Endothelial cell of umbilical vein (primary cell): ENCODE data around the gene SHISA7. TPM values are rescaled to one million over a fixed set of nuclear protein-coding genes. Genes with fewer than 3 reads are reported as not detected.

Experiments
- BruUV-seq: library from RNA; stranded (reverse); fragments of 400-500 nt; replicated peaks from 2 replicates; lab custom pipeline; 2021; lab: Mats Ljungman, UMichigan
- CTCF ChIA-PET: fragments of 300-600, 350-600 bp; sonication (Branson Sonifier 250); formaldehyde crosslinking; loops from one replicate; lab custom pipeline; 2021; ENCODE audit warnings: antibody characterized with exemption, inconsistent platforms; lab: Charles Lee
- POLR2A ChIA-PET: fragments of 300-600, 350-600 bp; sonication (Branson Sonifier 250); formaldehyde crosslinking; loops from one replicate; lab custom pipeline; 2021; ENCODE audit warnings: antibody characterized with exemption, inconsistent platforms; lab: Charles Lee
- DNase-seq: peaks from one replicate; pipeline ENCODE4 v3.0.0-alpha.2; 2011; ENCODE audit warnings: low read depth, low spot score
- FAIRE-seq: peaks from 2 replicates; lab custom pipeline; 2011; peaks lifted over from hg19 to GRCh38; lab: Jason Lieb, UNC
- H2AFZ ChIP-seq: 2 replicates; pipeline ENCODE4 v1.6.0; 2012; ENCODE audit warnings: low read depth, low read length, control low read depth, inconsistent platforms
- H3K27ac ChIP-seq: 2 replicates; pipeline ENCODE4 v1.5.1; 2011; ENCODE audit warnings: low read depth, mild to moderate bottlenecking, control low read depth, low read length, moderate library complexity; ENCODE audit not compliant: insufficient read depth
- H3K27me3 ChIP-seq, 2 experiments: 2 replicates each; pipeline versions ENCODE4 v1.6.0 to v1.6.1; 2011; ENCODE audit warnings: low read length in 2 of 2, mixed read lengths in 1 of 2; ENCODE audit not compliant: control insufficient read depth in 2 of 2, insufficient read depth in 2 of 2
- H3K36me3 ChIP-seq, 2 experiments: 2 replicates in 1 of 2; 3 replicates in 1 of 2; pipeline ENCODE4 v1.5.1; 2011; ENCODE audit warnings: low read length in 2 of 2, mild to moderate bottlenecking in 1 of 2, moderate library complexity in 1 of 2; ENCODE audit not compliant: control insufficient read depth in 2 of 2, insufficient read depth in 2 of 2; ENCODE audit errors: extremely low read depth in 1 of 2
- H3K4me1 ChIP-seq: 3 replicates; pipeline ENCODE4 v1.5.1; 2011; ENCODE audit warnings: mild to moderate bottlenecking, low read length; ENCODE audit not compliant: control insufficient read depth, insufficient read depth; ENCODE audit errors: extremely low read depth
- H3K4me2 ChIP-seq: 2 replicates; pipeline ENCODE4 v1.6.1; 2011; ENCODE audit warnings: low read length, control low read depth, mixed read lengths; ENCODE audit not compliant: insufficient read depth
- H3K4me3 ChIP-seq, 3 experiments: fragments of 200-600 bp in 1 of 3; sonication (generic), shearing (Covaris generic) in 1 of 3; replicated peaks in 1 of 3; 2 replicates each; pipeline ENCODE4 v1.5.1; 2011 to 2016; ENCODE audit warnings: control low read depth in 3 of 3, low read length in 3 of 3, mild to moderate bottlenecking in 2 of 3, inconsistent platforms in 1 of 3, low read depth in 1 of 3, moderate library complexity in 1 of 3; ENCODE audit not compliant: insufficient read depth in 1 of 3
- H3K79me2 ChIP-seq: 2 replicates; pipeline ENCODE4 v1.6.0; 2012; ENCODE audit warnings: low read length, inconsistent platforms; ENCODE audit not compliant: control insufficient read depth, insufficient read depth
- H3K9ac ChIP-seq: replicated peaks from 2 replicates; pipeline ENCODE3; 2011; ENCODE audit warnings: low read length, control low read depth; ENCODE audit not compliant: insufficient read depth; ENCODE audit errors: extremely low read depth
- H3K9me1 ChIP-seq: replicated peaks from 3 replicates; pipeline ENCODE4 v1.6.0; 2011; ENCODE audit warnings: mild to moderate bottlenecking, low read length; ENCODE audit not compliant: control insufficient read depth, insufficient read depth; ENCODE audit errors: extremely low read depth
- H3K9me3 ChIP-seq: replicated peaks from 2 replicates; pipeline ENCODE4 v1.5.1; 2012; ENCODE audit warnings: low read length, inconsistent platforms; ENCODE audit not compliant: control insufficient read depth, insufficient read depth
- H4K20me1 ChIP-seq: replicated peaks from 2 replicates; pipeline ENCODE3; 2011; ENCODE audit warnings: mild to moderate bottlenecking, low read length; ENCODE audit not compliant: control insufficient read depth, insufficient read depth; ENCODE audit errors: extremely low read depth
- CTCF ChIP-seq, 2 donors: IDR thresholded peaks; 1 replicate in 1 of 2; 2 replicates in 1 of 2; pipeline ENCODE4 v1.5.1; 2011; ENCODE audit warnings: low read length in 2 of 2, mild to moderate bottlenecking in 2 of 2, moderate library complexity in 2 of 2, control low read depth in 1 of 2, inconsistent platforms in 1 of 2, low read depth in 1 of 2; ENCODE audit not compliant: insufficient read depth in 1 of 2; ENCODE audit errors: extremely low read depth in 1 of 2
- EZH2 ChIP-seq: IDR thresholded peaks from 2 replicates; pipeline ENCODE4 v1.6.1; 2012; ENCODE audit warnings: borderline replicate concordance, low read depth, mild to moderate bottlenecking, moderate library complexity, low read length, inconsistent platforms; ENCODE audit not compliant: severe bottlenecking
- FOS ChIP-seq: IDR thresholded peaks from 2 replicates; pipeline ENCODE4 v1.6.1; 2011; ENCODE audit warnings: mild to moderate bottlenecking, low read length, moderate library complexity, borderline replicate concordance; ENCODE audit not compliant: insufficient read depth
- GATA2 ChIP-seq: IDR thresholded peaks from 2 replicates; pipeline ENCODE4 v1.7.0; 2011; ENCODE audit warnings: low read depth, mild to moderate bottlenecking, moderate library complexity, mixed read lengths, low read length; ENCODE audit not compliant: insufficient read length, insufficient read depth
- JUN ChIP-seq: IDR thresholded peaks from 2 replicates; pipeline ENCODE4 v1.6.1; 2011; ENCODE audit warnings: borderline replicate concordance, low read depth; ENCODE audit not compliant: insufficient read length, insufficient read depth
- MAX ChIP-seq: IDR thresholded peaks from 2 replicates; pipeline ENCODE4 v1.6.1; 2011; ENCODE audit not compliant: insufficient read depth, insufficient read length
- MYC ChIP-seq: IDR thresholded peaks from one replicate; pipeline ENCODE4 v1.6.1; 2011; ENCODE audit warnings: mild to moderate bottlenecking, low read depth, low read length
- POLR2A ChIP-seq: IDR thresholded peaks from 2 replicates; pipeline ENCODE4 v1.6.1; 2012; ENCODE audit warnings: low read depth, mild to moderate bottlenecking, control low read depth, low read length
- POLR2AphosphoS5 ChIP-seq: IDR thresholded peaks from 2 replicates; pipeline ENCODE4 v1.6.1; 2012; ENCODE audit warnings: low read depth, mild to moderate bottlenecking, control low read depth, low read length, moderate library complexity; ENCODE audit not compliant: insufficient read depth
- dilution Hi-C: fragments of 300-500 bp; cut with MboI; formaldehyde crosslinking; loops from one replicate; pipeline ENCODE4 v1.15.0; 2019; ENCODE audit warnings: low sequenced_read_pairs; ENCODE audit not compliant: extremely low pct_ligation_motif_present
- intact Hi-C: fragments of 100-400 bp; cut with micrococcal nuclease; formaldehyde crosslinking; loops from one replicate; pipeline ENCODE4 v1.10.0; 2022
- polyA plus RNA-seq, 4 experiments: library from polyadenylated mRNA; depleted of rRNA in 3 of 4; stranded (reverse) in 3 of 4; unstranded in 1 of 4; fragments of >200 nt; gene quantifications; 2 replicates each; pipeline versions ENCODE4 v1.2.1 to v1.2.3, GENCODE V29; 2011 to 2012; ENCODE audit warnings: missing spikeins in 1 of 4
- total RNA-seq: library from RNA; stranded (reverse); gene quantifications from 2 replicates; pipeline ENCODE4 v1.2.3, GENCODE V29; 2021

Gene SHISA7
- total and polyA plus RNA-seq, 2 donors (not counting 3 experiments of a cell fraction or from before 2014, with no cell fraction given), result not detected

- no peak overlapping the region for H2AFZ ChIP-seq
- no peaks in the 10 kb centered on the region for H4K20me1 ChIP-seq
- H3K79me2 ChIP-seq, result no peaks in the 10 kb centered on the region
- no peaks in the 10 kb centered on the region for H3K4me1 ChIP-seq
- no peak overlapping the region for H3K27ac ChIP-seq
- no peak for FAIRE-seq
- H3K27me3 ChIP-seq, result peaks cover 0 to 8% of the 10 kb centered on the region in 2 experiments
- TF ChIP-seq CTCF (IDR thresholded peaks at IDR 0.05; ENCODE audit: extremely low read depth in 1 of 2, insufficient read depth in 1 of 2, low read depth in 1 of 2, low read length in 2 of 2) (no peak), GATA2 (no peak), FOS (no peak), MAX (no peak), POLR2A (no peak), POLR2AphosphoS5 (no peak), MYC (no peak), EZH2 (no peak), JUN (no peak)
- H3K36me3 ChIP-seq, result no peaks in the 10 kb centered on the region
- CTCF ChIA-PET, result interaction anchor here (0.6 to 4.5 kb wide), 13 partner anchors 10 to 331 kb away, joined by 3 to 69 read pairs (median 6); partner anchors contain the start of gene TMEM238
- no TSS peak for BruUV-seq
- H3K9me3 ChIP-seq, result no peaks in the 10 kb centered on the region
- no peaks in the 10 kb centered on the region for H3K9me1 ChIP-seq
- H3K4me3 ChIP-seq, result no peak overlapping the region
- no peak overlapping the region for H3K9ac ChIP-seq
- POLR2A ChIA-PET, result interaction anchor here (1.0 kb wide), 1 partner anchor 11 kb away, joined by 3 read pairs; the partner anchor contains the start of gene UBE2S
- dilution Hi-C loops, result no loop called here
- DNase-seq, result no peak
- intact Hi-C loops, result loop anchor here (2.0 kb wide), 2 partner anchors 86 to 126 kb away; no protein-coding TSS in a partner anchor
- H3K4me2 ChIP-seq, result no peak overlapping the region
These were observed 24.0 kb downstream of the SHISA7 start for GRCh38 chr19:55419103-55419502.
